Measurements from ENCODE around the gene HOXA6. TPM values are rescaled to one million over a fixed set of nuclear protein-coding genes. Genes with fewer than 3 reads are reported as not detected.

The HOXA6 gene
- total RNA-seq, 2 experiments from 2014 or later: not detected

- Mint-ChIP-seq H3K27ac (no peak overlapping the region), H3K27me3 (peaks cover 99% of the 10 kb centered on the region), H3K4me3 (no peak overlapping the region), H3K9me3 (no peaks in the 10 kb centered on the region), H3K36me3 (ENCODE audit: low read depth) (no peaks in the 10 kb centered on the region), H3K4me1 (ENCODE audit: low read depth) (peaks cover 49% of the 10 kb centered on the region)
- CTCF ChIA-PET: interaction anchor here (1.2 kb wide), 1 partner anchor 43 kb away, joined by 3 read pairs; no protein-coding TSS in a partner anchor
- H3K27ac ChIP-seq (ENCODE audit: low read depth in 1 of 2, low read length in 2 of 2): no peak overlapping the region
- peaks cover 0 to 29% of the 10 kb centered on the region in 2 experiments for H3K9me3 ChIP-seq (ENCODE audit: control insufficient read depth in 1 of 2, insufficient read depth in 1 of 2, low read length in 2 of 2)
- H3K36me3 ChIP-seq (ENCODE audit: insufficient read depth, low read length): no peaks in the 10 kb centered on the region
- H3K27me3 ChIP-seq (ENCODE audit: control insufficient read depth in 1 of 2, insufficient read depth in 2 of 2, low read length in 2 of 2): peaks cover 89 to 96% of the 10 kb centered on the region in 2 experiments
- POLR2A ChIA-PET: interaction anchor here (0.6 kb wide), 1 partner anchor 62 kb away, joined by 3 read pairs; no protein-coding TSS in a partner anchor
- H3K4me1 ChIP-seq (ENCODE audit: insufficient read depth, low read length): peaks cover 47% of the 10 kb centered on the region
- intact Hi-C loops (cut with DNase I, micrococcal nuclease): loop anchor here in 1 of 2 experiments (2.0 to 10.0 kb wide), 4 partner anchors 381 to 991 kb away; partner anchors contain the start of genes HIBADH, JAZF1 and TAX1BP1
- TF ChIP-seq CTCF (IDR thresholded peaks at IDR 0.05): no peak
- no peak for ATAC-seq (ENCODE audit: poor library complexity)
- DNase-seq: no peak
- no peak overlapping the region for H3K4me3 ChIP-seq (ENCODE audit: low read length)
These were observed 46.4 kb upstream of the HOXA6 start for GRCh38 chr7:27194002-27194352.

- intact Hi-C loops (cut with DNase I, micrococcal nuclease): loop anchor here in 1 of 2 experiments (2.0 to 10.0 kb wide), 4 partner anchors 381 to 991 kb away; partner anchors contain the start of genes HIBADH, JAZF1 and TAX1BP1
- Histone ChIP-seq H3K4me3 (ENCODE audit: low read length) (no peak overlapping the region), H3K4me1 (ENCODE audit: insufficient read depth, low read length) (peaks cover 47% of the 10 kb centered on the region), H3K36me3 (ENCODE audit: insufficient read depth, low read length) (no peaks in the 10 kb centered on the region), H3K9me3 (ENCODE audit: control insufficient read depth in 1 of 2, insufficient read depth in 1 of 2, low read length in 2 of 2) (peaks cover 0 to 29% of the 10 kb centered on the region in 2 experiments), H3K27me3 (ENCODE audit: control insufficient read depth in 1 of 2, insufficient read depth in 2 of 2, low read length in 2 of 2) (peaks cover 89 to 96% of the 10 kb centered on the region in 2 experiments), H3K27ac (ENCODE audit: low read depth in 1 of 2, low read length in 2 of 2) (no peak overlapping the region)
- DNase-seq: no peak
- peaks cover 99% of the 10 kb centered on the region for H3K27me3 Mint-ChIP-seq
- no peak overlapping the region for H3K27ac Mint-ChIP-seq
- H3K36me3 Mint-ChIP-seq (ENCODE audit: low read depth): no peaks in the 10 kb centered on the region
- peak overlapping the region; percentile 44 for H3K4me3 Mint-ChIP-seq
- ChIA-PET CTCF (interaction anchor here (1.4 kb wide), 1 partner anchor 25 kb away, joined by 3 read pairs; no protein-coding TSS in a partner anchor), POLR2A (interaction anchor here (0.6 to 1.5 kb wide), 2 partner anchors 31 to 62 kb away, joined by 3 to 5 read pairs; no protein-coding TSS in a partner anchor)
- peaks cover 50% of the 10 kb centered on the region for H3K4me1 Mint-ChIP-seq (ENCODE audit: low read depth)
- no peak for TF ChIP-seq CTCF (IDR thresholded peaks at IDR 0.05)
- H3K9me3 Mint-ChIP-seq: no peaks in the 10 kb centered on the region
- no peak for ATAC-seq (ENCODE audit: poor library complexity)
These were observed 45.9 kb upstream of the HOXA6 start for GRCh38 chr7:27193335-27194001.

- no peaks in the 10 kb centered on the region for H3K36me3 ChIP-seq (ENCODE audit: insufficient read depth, low read length)
- Mint-ChIP-seq H3K4me3 (peak overlapping the region; percentile 76), H3K4me1 (ENCODE audit: low read depth) (peaks cover 51% of the 10 kb centered on the region), H3K9me3 (no peaks in the 10 kb centered on the region), H3K36me3 (ENCODE audit: low read depth) (no peaks in the 10 kb centered on the region), H3K27me3 (peaks cover 99% of the 10 kb centered on the region), H3K27ac (no peak overlapping the region)
- peak overlapping the region; percentile 18 for H3K4me3 ChIP-seq (ENCODE audit: low read length)
- H3K27ac ChIP-seq (ENCODE audit: low read depth in 1 of 2, low read length in 2 of 2): no peak overlapping the region
- DNase-seq (peak in 2 of 14 experiments; percentile 57 to 59), ATAC-seq (ENCODE audit: poor library complexity) (peak; percentile 33)
- peaks cover 49% of the 10 kb centered on the region for H3K4me1 ChIP-seq (ENCODE audit: insufficient read depth, low read length)
- intact Hi-C loops (cut with DNase I, micrococcal nuclease): loop anchor here (1.0 to 10.0 kb wide), 4 partner anchors 472 to 992 kb away; partner anchors contain the start of genes HIBADH (in 1 of the 2), JAZF1 (in 1 of the 2) and TAX1BP1 (in 1 of the 2)
- POLR2A ChIA-PET: interaction anchor here (0.5 to 1.5 kb wide), 5 partner anchors 10 to 419 kb away, joined by 3 to 5 read pairs (median 4); no protein-coding TSS in a partner anchor
- peaks cover 0 to 32% of the 10 kb centered on the region in 2 experiments for H3K9me3 ChIP-seq (ENCODE audit: control insufficient read depth in 1 of 2, insufficient read depth in 1 of 2, low read length in 2 of 2)
- H3K27me3 ChIP-seq (ENCODE audit: control insufficient read depth in 1 of 2, insufficient read depth in 2 of 2, low read length in 2 of 2): peaks cover 89 to 96% of the 10 kb centered on the region in 2 experiments
- CTCF ChIA-PET: interaction anchor here (0.8 to 1.5 kb wide), 3 partner anchors 13 to 42 kb away, joined by 3 to 9 read pairs (median 3); no protein-coding TSS in a partner anchor
- TF ChIP-seq CTCF (IDR thresholded peaks at IDR 0.05): no peak
These were observed 45.2 kb upstream of the HOXA6 start for GRCh38 chr7:27192546-27193334.

Data from CD4-positive, alpha-beta T cell (primary cell).